NOMO-1 (cell line): ENCODE data around the gene TMED3.
A peak's percentile ranks its signal among the peaks of the same experiment; 100 is the strongest.
"Not testable (repeated sequence)": the region's sequence is repeated elsewhere in the genome, so short reads cannot be mapped to it uniquely, and the experiment has no call there.

Experiments
- DNase-seq, 2 experiments: peaks; one replicate each; lab custom pipeline; 2025; ENCODE audit not compliant: unreplicated experiment in 2 of 2; lab: John Stamatoyannopoulos, UW

TMED3 gene

GRCh38 chr15:79315623-79316328 lies 4.9 kb downstream of the TMED3 start:
- DNase-seq: no peak

- no peak for DNase-seq
Measured at GRCh38 chr15:79316864-79317263, 6.0 kb downstream of the TMED3 start.

- DNase-seq: not testable (repeated sequence)
Measured at GRCh38 chr15:79319973-79320372, 9.1 kb downstream of the TMED3 start.

- DNase-seq: no peak
Measured at GRCh38 chr15:79321876-79322275, 11.0 kb downstream of the TMED3 start.

GRCh38 chr15:79322306-79322705 lies 11.4 kb downstream of the TMED3 start:
- no peak for DNase-seq

- DNase-seq: no peak
Measured at GRCh38 chr15:79322945-79323344, 12.0 kb downstream of the TMED3 start.

- no peak for DNase-seq
Measured at GRCh38 chr15:79329171-79329611, 18.3 kb downstream of the TMED3 start.

- DNase-seq: no peak
Measured at GRCh38 chr15:79332824-79333510, 22.1 kb downstream of the TMED3 start.

GRCh38 chr15:79337591-79337990 lies 26.7 kb downstream of the TMED3 start:
- no peak for DNase-seq

GRCh38 chr15:79339588-79340314 lies 28.8 kb downstream of the TMED3 start:
- DNase-seq: peak in 1 of 2 experiments; percentile 38

GRCh38 chr15:79340315-79340602 lies 29.3 kb downstream of the TMED3 start:
- no peak for DNase-seq

GRCh38 chr15:79341396-79341795 lies 30.5 kb downstream of the TMED3 start:
- DNase-seq: no peak

- no peak for DNase-seq
Measured at GRCh38 chr15:79349525-79349924, 38.6 kb downstream of the TMED3 start.

GRCh38 chr15:79352206-79352605 lies 41.3 kb downstream of the TMED3 start:
- no peak for DNase-seq

- DNase-seq: peak in 1 of 2 experiments; percentile 13
Measured at GRCh38 chr15:79357566-79357965, 46.7 kb downstream of the TMED3 start.

GRCh38 chr15:79358069-79358468 lies 47.2 kb downstream of the TMED3 start:
- no peak for DNase-seq

GRCh38 chr15:79364571-79365240 lies 53.8 kb downstream of the TMED3 start:
- no peak for DNase-seq

GRCh38 chr15:79365765-79366164 lies 54.9 kb downstream of the TMED3 start:
- no peak for DNase-seq

- no peak for DNase-seq
Measured at GRCh38 chr15:79366691-79367090, 55.8 kb downstream of the TMED3 start.

- no peak for DNase-seq
Measured at GRCh38 chr15:79370716-79371115, 59.8 kb downstream of the TMED3 start.

- no peak for DNase-seq
Measured at GRCh38 chr15:79371591-79371990, 60.7 kb downstream of the TMED3 start.
